A204.1 (cell line): ENCODE measurements around the gene DIRAS3.
"Not testable (repeated sequence)": the region's sequence is repeated elsewhere in the genome, so short reads cannot be mapped to it uniquely, and the experiment has no call there.

Experiments
- FAIRE-seq: peaks from 2 replicates; lab custom pipeline; 2012; peaks lifted over from hg19 to GRCh38; lab: Jason Lieb, UNC

The DIRAS3 gene

GRCh38 chr1:68024635-68025338 lies 25.6 kb downstream of the DIRAS3 start:
- peak; percentile 56 for FAIRE-seq

GRCh38 chr1:68016381-68016780 lies 34.0 kb downstream of the DIRAS3 start:
- no peak for FAIRE-seq

- FAIRE-seq = no peak
Measured at GRCh38 chr1:68015971-68016370, 34.5 kb downstream of the DIRAS3 start.

- no peak for FAIRE-seq
Measured at GRCh38 chr1:68015369-68015768, 35.1 kb downstream of the DIRAS3 start.

GRCh38 chr1:68013351-68013750 lies 37.1 kb downstream of the DIRAS3 start:
- FAIRE-seq = no peak

GRCh38 chr1:68011657-68012375 lies 38.6 kb downstream of the DIRAS3 start:
- no peak for FAIRE-seq

GRCh38 chr1:68010543-68010942 lies 39.9 kb downstream of the DIRAS3 start:
- FAIRE-seq = no peak

GRCh38 chr1:68010090-68010489 lies 40.3 kb downstream of the DIRAS3 start:
- no peak for FAIRE-seq

GRCh38 chr1:68003626-68004025 lies 46.8 kb downstream of the DIRAS3 start:
- not testable (repeated sequence) for FAIRE-seq

GRCh38 chr1:68000191-68000590 lies 50.2 kb downstream of the DIRAS3 start:
- FAIRE-seq = peak; percentile 34

GRCh38 chr1:67997746-67998145 lies 52.7 kb downstream of the DIRAS3 start:
- FAIRE-seq = no peak
